Hepatic stellate cell (primary cell): ENCODE data around the gene HIRA.

Experiments
- DNase-seq: peaks from one replicate; pipeline ENCODE4 v3.0.0; 2011; ENCODE audit warnings: low spot score

Gene HIRA

GRCh38 chr22:19431649-19432132, at the start of gene HIRA:
Gene HIRA (minus strand): TSS chr22:19431733. CDS start chr22:19431476, 257 bp downstream.
- peak; percentile 76 for DNase-seq

GRCh38 chr22:19480789-19481188, 49.3 kb upstream of the HIRA start:
- no peak for DNase-seq

- DNase-seq: no peak
Observed at GRCh38 chr22:19480173-19480568, 48.6 kb upstream of the HIRA start.

- peak; percentile 99 for DNase-seq
Observed at GRCh38 chr22:19479355-19480172, 48.0 kb upstream of the HIRA start, which contains the start of gene CDC45. Gene CDC45 (plus strand): TSS chr22:19479920. CDS start chr22:19479969, 49 bp downstream.

- DNase-seq: peak; percentile 81
Observed at GRCh38 chr22:19478901-19479354, 47.4 kb upstream of the HIRA start, which contains the start of gene UFD1. Gene UFD1 (minus strand): TSS chr22:19479193. CDS start chr22:19479085, 108 bp downstream.

GRCh38 chr22:19478045-19478900, 46.7 kb upstream of the HIRA start:
- DNase-seq: no peak

GRCh38 chr22:19477321-19478044, 46.0 kb upstream of the HIRA start:
- DNase-seq: no peak

GRCh38 chr22:19476023-19476422, 44.5 kb upstream of the HIRA start:
- no peak for DNase-seq

- no peak for DNase-seq
Observed at GRCh38 chr22:19473578-19473977, 42.0 kb upstream of the HIRA start.

- no peak for DNase-seq
Observed at GRCh38 chr22:19472233-19472632, 40.7 kb upstream of the HIRA start.

GRCh38 chr22:19471572-19471971, 40.0 kb upstream of the HIRA start:
- no peak for DNase-seq

GRCh38 chr22:19470010-19470409, 38.5 kb upstream of the HIRA start:
- no peak for DNase-seq

GRCh38 chr22:19469421-19469820, 37.9 kb upstream of the HIRA start:
- DNase-seq: no peak

GRCh38 chr22:19467912-19468311, 36.4 kb upstream of the HIRA start:
- DNase-seq: no peak

GRCh38 chr22:19466848-19467752, 35.6 kb upstream of the HIRA start:
- no peak for DNase-seq

GRCh38 chr22:19466126-19466716, 34.7 kb upstream of the HIRA start:
- no peak for DNase-seq

- no peak for DNase-seq
Observed at GRCh38 chr22:19464975-19465374, 33.4 kb upstream of the HIRA start.

- no peak for DNase-seq
Observed at GRCh38 chr22:19464546-19464945, 33.0 kb upstream of the HIRA start.

- no peak for DNase-seq
Observed at GRCh38 chr22:19463491-19464469, 32.2 kb upstream of the HIRA start.
